NCI-H1694 (cell line): ENCODE results near the gene ZNF746.
A peak's percentile ranks its signal among the peaks of the same experiment; 100 is the strongest.

Experiments
- DNase-seq: peaks from one replicate; lab custom pipeline; 2025; lab: John Stamatoyannopoulos, UW

Gene ZNF746

DNA sequence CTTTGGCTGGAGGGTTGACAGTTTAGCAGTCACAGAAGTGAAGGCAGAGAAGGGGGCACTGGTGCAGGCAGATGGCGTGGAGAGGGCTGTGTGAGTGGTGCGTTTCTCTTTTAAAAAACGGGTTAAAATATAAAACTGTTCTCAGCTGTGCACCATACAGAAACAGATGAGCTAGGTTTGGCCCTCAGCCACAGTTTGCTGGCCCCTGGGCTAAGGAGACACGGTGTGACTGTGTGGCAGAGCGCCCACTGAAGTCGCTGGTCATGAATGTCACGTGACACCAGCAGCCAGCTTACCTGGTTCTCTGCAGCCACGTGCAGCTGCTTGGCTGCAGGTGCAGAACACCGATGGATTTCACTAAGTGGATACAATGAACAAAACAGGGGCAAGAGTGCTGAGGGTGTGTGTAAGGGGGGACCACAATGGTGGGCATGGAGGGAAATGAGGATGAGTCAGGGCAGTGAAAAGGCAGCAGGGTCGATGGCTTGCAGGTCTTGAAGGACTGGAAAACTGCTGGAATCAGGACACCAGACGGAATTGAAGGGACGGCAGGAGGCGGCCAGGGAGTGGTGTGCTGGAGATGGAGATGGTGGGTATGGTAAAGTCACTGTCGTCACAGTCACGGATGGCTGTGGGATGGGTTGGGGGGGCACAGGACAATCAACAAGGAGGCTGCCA, 7.4 kb downstream of the ZNF746 start:
- no peak for DNase-seq

DNA sequence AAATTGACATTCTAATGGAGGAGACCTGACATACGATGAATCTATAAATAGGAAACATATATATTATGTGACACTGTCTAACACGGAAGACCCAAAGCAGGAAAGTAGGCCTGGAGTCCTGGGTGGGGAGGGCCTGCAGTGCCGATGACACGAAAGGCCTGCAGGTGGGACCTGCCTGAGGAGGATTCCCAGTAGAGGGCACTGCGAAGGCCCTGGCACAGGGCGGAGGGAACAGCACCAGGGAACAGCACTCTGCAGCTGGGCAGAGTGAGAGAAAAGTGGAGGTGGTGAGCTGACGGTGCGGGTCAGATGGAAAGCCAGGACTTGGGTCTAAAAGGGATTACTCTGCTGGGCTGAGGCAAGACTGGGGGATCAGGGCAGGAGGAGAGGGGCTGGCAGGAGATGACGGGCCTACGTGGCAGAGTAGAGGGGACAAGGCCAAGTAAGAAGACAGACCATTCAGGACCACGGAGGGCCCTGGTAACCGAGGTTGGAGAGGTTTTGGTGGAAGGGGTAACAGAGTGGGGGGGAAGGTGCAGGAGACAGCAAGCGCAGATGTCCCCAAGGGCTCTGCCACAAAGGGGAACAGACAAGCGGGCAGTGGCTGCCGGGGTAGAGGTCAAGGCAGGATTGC, 8.1 kb downstream of the ZNF746 start:
- no peak for DNase-seq

DNA sequence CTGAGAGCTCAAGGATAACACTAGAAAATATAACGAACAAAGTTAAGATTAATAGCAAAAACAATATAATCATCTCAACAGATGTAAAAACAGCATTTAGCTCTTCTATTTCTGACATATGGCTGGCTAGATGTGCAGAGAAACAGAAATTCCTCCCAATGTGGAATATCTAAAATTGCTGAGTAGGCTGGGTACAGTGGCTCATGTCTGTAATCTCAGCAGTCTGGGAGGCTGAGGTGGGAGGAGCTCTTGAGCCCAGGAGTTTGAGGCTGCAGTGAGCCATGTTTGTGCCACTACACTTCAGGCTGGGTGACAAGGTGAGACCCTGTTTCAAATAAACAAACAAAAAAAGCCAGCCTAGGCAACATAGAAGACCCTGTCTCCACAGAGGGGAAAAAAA, 18.0 kb downstream of the ZNF746 start:
- DNase-seq = no peak

DNA sequence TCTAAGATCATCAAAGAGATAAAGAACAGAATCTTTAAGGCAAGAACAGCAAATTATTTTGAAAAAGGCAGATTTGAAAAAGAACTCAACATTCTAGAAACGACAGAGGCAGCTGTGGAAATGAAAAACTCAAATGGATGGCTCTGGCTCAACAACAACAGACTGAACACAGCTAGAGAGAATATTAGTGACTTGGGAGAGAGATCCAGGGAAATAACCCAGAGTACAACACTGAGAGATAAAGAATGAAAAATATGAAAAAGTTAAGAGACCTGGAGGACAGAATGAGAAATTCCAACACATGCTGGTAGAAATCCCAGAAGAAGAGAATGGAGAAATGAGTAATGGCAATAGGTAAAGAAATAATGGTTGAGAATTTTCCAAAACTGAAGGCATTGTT, 18.9 kb downstream of the ZNF746 start:
- DNase-seq = no peak

DNA sequence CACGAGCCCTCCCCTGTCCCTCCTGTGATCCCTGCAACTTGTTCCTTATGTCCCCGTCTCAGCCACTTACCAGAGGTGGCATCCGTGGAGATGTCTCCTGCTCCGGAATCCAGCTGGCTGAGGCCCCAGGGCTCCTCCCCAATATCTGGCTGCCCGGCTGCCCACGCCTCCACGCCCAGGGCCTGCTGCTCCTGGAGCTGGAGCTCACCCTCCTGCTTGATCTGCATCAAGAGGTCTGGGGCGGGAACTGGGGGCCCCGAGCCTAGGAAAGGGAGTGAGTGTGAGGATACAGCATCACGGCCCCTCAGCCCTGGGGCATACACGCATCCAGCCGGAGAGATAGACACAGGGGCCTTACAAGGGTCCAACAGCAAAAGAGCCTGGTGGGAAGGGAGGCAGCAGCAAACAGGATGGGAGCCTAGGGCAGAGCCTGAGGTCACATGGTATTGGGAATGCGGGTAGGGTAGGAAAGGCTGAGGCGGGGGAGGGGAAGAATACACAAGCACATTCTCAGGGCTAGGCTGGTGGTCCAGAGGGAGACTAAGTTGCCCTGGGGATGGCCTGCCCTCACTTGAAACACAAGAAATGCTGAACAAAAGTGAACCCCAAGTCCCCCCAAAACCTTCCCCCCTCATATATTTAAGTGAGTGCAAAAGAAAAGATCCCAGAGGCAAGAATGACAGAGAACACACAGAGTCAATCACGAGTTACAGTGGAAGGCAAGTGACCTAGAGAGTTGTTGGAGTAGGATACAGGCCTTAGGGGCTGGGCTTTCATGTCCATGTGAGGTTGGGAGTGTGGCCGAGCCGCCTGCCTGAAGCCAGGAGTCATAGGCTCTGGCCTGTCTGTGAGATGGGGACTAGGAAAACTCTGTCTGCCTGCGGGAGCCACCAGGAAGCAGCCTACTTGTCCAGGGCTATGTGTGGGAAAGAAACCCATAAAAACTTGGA, 19.8 kb downstream of the ZNF746 start:
- DNase-seq = no peak

DNA sequence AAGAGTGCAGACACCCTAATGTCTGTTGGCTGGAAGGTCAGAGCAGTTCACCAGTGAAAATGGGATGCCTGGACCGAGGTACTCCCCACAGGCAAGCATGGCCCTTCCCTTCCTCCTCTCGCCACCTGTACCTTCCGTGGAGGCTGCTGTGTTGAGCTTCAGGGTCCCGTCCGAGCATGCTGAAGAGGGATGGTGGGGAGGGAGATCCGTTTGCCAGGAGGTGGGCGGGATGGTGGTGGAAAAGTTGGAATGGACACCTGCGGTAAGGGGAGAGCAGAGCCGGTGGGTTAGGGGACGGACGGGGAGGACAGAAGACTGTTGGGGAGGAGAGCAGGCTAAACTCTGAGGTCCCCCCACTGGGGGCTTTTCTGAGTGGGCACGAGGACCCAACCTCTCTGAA, 20.8 kb downstream of the ZNF746 start:
- no peak for DNase-seq

DNA sequence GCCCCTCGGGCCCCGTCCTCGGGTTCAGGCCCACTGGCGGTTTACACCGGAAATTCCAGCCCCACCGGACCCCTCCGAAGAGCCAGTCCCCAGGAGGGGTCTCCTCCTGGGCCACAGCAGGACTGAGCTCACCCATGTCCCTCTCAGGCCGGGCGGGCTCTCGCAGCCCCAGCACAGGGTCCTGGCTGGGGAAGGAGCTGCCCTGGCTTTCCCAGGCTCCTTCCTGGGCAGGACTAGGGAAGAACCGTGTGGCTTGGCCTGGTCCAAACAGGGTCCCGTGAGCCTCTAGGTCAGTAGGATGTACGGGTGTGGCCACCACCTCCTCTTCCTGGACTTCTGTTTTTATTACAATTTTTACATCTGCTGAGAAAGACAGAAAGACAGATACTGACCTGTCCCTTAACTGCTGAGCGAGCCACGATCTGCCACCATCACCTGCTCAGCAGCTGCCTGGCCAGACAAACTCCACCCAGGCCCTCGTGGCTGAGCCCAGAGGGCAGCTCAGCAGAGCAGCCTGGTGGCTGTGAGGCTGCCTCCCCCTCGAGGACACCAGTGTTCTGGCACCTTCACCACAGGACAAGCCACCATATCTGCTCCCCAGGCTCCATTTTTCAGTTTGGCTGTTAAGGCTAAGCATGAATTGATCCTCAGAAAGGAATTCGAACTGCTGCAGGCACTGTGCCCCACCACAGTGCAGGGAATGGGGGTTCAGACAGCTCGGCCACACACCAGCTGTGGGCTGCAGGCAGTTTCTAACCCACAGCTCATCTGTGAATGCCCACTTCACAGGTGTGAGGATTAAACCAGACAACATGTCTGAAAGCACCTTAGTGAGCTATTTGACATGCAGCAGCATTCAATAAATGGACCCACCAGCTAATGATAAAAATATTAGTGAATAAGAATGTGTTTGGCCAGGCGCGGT, 22.2 kb downstream of the ZNF746 start:
- DNase-seq = no peak

DNA sequence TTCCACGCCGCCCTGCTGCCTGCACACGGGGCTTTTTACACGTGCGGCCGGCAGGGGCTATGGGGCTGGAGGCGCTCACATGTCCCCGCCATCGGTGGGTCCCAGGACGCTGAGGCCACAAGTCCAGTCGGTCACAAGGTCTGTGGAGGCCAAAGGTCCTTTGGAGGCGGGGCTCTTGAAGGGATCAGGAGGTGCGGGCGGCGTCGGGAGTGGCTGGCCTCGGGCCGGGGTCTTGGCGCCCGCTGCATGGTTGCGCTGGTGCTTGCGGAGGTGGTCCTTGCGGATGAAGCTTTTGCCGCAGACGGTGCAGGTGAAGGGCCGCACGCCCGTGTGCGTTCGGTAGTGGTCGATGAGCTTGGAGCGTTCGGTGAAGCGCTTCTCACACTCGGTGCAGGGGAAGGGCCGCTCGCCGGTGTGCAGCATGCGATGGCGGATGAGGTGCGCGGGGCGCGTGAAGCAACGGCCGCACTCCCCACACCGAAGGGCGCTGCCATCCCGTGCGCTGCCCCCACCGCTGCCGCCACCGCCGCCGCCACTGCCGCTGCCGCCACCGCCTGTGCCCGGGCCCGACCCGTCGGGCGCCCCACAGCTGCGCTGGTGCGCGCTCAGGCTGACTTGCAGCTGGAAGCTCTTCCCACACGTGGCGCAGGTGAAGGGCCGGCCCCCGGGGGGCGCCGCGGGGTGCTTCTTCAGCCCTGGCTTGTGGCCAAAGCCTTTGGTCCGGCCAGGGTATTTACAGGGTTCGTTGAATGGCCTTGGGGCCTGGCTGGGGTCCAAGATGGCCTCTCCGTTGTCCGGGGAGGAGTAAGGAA, 23.1 kb downstream of the ZNF746 start:
- DNase-seq = no peak

DNA sequence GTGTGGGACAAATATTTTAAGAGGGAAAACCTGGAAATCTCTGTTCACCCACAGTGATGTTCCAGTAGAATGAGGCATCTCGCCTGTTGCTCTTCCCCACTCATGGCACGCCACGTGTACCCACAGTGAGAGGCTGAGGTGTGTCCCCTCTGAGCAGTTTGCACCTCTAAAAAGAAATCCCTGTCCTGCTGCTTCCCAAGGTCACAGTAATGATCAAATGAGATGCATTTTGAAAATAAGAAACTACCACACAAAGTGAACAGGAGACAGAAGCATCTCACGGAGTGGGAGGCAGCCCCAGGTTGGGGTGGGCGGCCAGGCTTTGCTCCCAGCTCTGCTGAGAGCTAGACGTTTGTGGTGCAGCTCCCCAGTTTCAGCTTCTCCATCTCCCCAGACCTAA, 24.4 kb downstream of the ZNF746 start:
- no peak for DNase-seq

DNA sequence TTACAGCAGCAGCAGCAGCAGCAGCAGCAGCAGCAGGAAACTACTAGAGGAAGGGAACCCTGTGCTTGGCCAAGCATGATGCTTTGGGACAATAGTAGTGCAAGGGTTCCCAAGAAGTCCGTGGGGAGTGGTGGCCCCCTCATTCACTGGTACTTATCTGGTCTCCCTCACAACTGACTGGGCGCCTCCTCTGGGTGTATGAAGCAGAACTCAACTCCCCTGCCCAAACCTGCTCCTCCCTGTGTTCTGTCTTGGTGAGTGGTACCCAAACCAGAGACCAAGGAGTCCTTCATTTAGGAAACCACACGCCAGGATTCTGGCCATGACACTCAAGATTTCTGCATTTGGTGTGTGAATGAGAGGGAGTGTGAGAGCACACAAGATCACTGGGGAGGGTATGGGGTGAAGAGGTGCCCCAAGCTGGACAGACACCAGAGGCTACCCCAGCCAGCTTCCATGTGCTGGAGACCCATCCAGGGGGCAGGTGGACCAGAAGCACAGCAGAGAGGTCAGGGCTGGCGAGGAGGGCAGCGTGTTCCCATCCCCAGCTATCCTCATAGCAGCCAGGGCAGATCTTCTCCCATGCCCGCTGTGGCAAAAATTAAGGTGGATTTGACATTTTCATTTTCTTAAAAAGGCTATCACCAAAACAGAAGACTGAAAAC, 26.2 kb downstream of the ZNF746 start:
- DNase-seq = no peak

DNA sequence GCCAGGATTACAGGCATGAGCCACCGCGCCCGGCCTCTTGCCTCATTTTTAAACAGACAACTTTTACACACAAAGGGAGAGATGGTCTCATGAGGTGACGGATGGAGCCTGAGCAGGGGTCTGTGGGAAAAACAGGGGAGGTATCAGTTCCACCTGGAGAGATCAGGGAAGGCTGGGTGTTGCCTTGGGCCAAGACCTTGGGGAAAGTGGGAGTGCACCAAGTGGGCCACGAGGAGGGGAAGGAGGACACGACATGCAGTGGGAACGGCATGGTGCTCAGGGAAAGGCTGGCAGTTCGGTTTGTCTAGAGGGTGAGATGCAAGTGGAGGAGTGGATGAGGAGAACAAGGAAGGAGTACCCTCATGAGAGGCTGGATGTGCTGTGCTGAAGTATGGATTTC, 27.8 kb downstream of the ZNF746 start:
- DNase-seq = no peak

DNA sequence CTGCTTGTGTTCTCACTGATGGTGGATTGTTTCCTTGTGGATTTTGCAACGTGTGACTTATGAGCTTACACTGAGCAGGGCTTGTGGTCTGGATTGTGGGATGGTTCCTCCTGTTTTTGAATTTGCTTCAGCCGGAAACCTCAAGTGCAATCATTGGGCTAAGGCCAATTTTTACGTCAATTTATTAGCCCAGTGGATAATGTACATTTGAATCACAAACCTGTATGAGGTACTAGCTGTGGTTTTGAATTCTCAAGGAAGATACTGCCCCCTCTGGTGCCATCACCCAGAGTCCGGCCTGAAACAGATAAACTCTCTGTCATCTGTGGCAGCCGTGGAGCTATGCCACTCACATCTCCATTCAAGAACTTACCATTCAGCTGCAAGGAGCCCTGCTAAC, 29.4 kb downstream of the ZNF746 start:
- no peak for DNase-seq

DNA sequence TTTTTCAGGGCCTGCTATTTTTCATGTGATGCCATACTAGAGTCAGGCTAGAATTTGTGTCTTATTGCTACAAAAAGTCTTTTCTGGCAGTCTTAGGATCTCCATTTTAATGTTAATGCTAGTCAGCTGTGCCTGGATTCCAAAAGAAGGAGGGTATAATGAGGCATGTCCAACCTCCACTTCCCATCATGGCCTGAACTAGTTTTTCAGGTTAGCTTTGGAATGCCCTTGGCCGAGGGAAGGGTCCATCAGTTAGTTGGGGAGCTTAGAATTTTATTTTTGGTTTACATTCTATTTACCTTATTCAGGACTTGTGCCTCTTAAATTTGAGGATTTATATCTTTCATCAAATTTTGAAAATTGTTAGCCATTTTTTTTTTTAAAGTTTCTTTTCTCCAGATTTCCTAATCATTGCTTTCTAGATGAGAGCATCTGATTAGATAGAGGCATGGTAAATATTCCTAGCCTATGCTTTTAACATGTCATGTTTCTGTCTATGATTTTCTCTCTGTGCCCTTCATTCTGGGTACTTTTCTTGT, 30.2 kb downstream of the ZNF746 start:
- no peak for DNase-seq

DNA sequence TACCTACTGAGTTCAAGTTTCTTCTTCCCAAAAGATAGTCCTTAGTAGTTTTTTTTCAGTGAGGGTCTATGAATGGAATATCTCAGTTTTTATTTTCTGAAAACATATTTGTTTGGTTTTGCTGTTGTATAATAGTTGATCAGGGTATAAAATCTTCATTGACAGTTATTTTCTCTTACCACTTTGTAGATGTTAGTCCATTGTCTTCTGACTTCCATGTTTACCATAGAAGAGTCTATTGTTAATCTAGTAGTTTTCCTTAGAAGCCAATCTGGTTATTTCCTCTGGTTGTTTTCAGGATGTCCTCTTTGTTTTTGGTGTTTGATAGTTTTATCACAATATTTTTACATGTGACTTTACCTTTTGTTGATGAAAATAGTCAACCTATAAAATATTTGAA, 31.2 kb downstream of the ZNF746 start:
- DNase-seq = no peak

DNA sequence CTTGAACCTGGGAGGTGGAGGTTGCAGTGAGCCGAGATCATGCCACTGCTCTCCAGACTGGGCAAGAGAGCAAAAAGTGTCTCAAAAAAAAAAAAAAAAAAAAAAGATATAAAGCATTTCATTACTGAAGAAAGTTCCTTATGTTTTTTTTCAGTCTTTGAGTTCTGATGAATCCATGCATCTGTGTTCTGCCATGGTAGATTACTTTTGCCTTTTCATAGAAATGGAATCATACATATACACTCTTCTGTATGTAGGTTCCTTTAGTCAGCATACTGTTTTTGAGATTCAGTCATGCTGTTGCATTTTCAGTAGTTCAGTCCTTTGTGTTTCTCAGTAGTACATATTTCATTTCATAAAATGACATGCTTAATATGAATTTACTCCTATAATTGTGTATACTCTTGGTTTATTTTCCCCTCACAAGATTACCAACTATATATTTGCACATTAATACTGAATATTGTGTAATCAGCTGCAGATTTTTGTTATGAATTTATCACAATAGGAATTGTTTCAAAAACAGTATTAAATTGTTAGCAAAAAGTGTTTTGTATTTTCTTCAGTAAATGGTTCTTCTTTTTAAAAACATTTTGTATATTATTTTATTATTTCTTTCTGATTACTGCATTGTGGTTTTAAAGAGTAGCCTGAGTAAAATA, 34.0 kb downstream of the ZNF746 start:
- DNase-seq = no peak

DNA sequence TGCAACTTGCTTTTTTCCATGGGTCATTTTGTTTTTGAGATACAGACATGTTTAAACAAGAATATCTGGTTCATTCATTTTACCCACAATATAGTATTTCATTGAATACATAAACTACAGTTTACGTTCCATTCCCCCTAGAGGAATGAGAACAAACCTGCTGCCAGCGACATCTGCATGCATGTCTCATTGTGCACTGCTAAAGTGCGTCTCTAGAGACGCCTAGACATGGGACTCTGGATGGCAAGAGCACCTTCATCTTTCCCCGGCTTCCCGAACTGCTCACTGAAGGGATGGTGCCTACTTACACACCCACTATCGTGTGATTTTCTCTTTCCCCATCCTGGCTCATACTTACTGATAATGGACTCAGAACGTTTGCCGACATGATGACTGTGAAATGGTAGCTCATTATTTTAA, 35.5 kb downstream of the ZNF746 start:
- DNase-seq = no peak

DNA sequence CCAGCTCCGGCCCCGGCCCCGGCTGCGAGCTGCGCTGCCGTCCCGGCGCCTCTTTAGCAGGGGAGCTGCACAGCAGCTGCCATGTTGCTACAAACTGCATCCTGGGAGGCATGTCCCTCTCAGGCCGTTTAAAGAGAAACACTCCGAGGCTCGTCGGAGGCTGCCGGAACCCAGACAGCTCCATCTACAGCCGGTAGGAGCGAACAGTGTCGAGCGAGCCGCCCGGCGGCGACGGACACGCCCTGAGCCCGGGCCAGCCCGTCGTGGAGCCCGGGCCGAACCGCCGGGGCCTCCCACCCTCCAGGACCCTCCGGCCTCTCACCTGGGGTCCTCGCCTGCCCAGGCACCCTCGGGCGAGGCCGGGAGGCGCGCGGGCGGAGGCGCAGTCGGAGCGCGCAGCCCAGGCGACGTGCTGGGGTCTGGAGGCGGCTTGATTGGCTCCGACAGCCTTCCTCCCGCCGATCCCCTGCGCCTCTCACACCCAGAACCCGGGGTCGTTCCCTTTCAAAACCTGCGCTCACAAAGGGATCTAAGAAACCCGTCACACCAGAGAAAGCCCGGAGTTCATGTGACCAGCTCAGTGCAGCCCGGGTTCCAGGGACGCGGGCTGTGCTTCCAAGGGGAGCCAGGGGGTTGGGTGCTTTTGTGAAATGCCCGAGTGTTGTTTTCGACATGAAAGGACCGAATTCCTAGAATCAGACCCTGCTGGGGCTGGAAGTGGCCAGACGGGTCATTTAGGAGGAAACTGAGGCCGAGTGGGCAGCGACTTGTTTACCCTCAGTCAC, 36.9 kb downstream of the ZNF746 start, which contains the start of gene ZNF777:
ZNF777 (minus strand) TSS at position 570 of the 785 bp plus-strand sequence. CDS start 5,040 bp downstream, outside the sequence.
- DNase-seq = peak; percentile 66
